ENCODE results near the gene TRRAP.

GRCh38 chr7:98974205-98974604 lies 95.9 kb downstream of the TRRAP start:
- no peak for TF ChIP-seq CTCF (IDR thresholded peaks at IDR 0.05)
- TF ChIP-seq POLR2A (IDR thresholded peaks at IDR 0.05): no peak
- TF ChIP-seq EP300 (IDR thresholded peaks at IDR 0.05): no peak

All from upper lobe of left lung (tissue), 4 donors.